Mesenchymal stem cell (in vitro differentiated cells and primary cell): ENCODE measurements around the gene CNNM2. TPM values are rescaled to one million over a fixed set of nuclear protein-coding genes. Genes with fewer than 3 reads are reported as not detected.

Experiments
- DNase-seq: peaks from one replicate; pipeline ENCODE4 v3.0.0-alpha.2; 2013
- H2AFZ ChIP-seq: one replicate; pipeline ENCODE4 v1.6.1; 2013; ENCODE audit warnings: low read depth, mild to moderate bottlenecking, control low read depth, inconsistent platforms, low read length, moderate library complexity
- H2AK5ac ChIP-seq: 2 replicates; pipeline ENCODE4 v1.6.1; 2013; ENCODE audit warnings: low read length, moderate library complexity, mild to moderate bottlenecking, inconsistent platforms; ENCODE audit not compliant: severe bottlenecking
- H2BK120ac ChIP-seq: one replicate; pipeline ENCODE4 v1.6.1; 2013; ENCODE audit warnings: low read depth, mild to moderate bottlenecking, inconsistent platforms, low read length, moderate library complexity
- H2BK12ac ChIP-seq, 2 experiments: one replicate each; pipeline ENCODE4 v1.6.1; 2013; ENCODE audit warnings: inconsistent platforms in 2 of 2, low read length in 2 of 2, mild to moderate bottlenecking in 2 of 2, moderate library complexity in 2 of 2, control low read depth in 1 of 2
- H2BK15ac ChIP-seq: one replicate; pipeline ENCODE4 v1.6.1; 2013; ENCODE audit warnings: mild to moderate bottlenecking, low read depth, inconsistent platforms; ENCODE audit not compliant: poor library complexity, severe bottlenecking
- H2BK5ac ChIP-seq: 2 replicates; pipeline ENCODE4 v1.6.1; 2013; ENCODE audit warnings: low read depth, mild to moderate bottlenecking, low read length, control low read depth, inconsistent platforms; ENCODE audit not compliant: poor library complexity, severe bottlenecking
- H3K14ac ChIP-seq, 2 experiments: one replicate each; pipeline ENCODE4 v1.6.1; 2013; ENCODE audit warnings: inconsistent platforms in 2 of 2, low read length in 2 of 2, control low read depth in 1 of 2, mild to moderate bottlenecking in 1 of 2, moderate library complexity in 1 of 2
- H3K18ac ChIP-seq, 2 experiments: one replicate each; pipeline ENCODE4 v1.6.1; 2013; ENCODE audit warnings: inconsistent platforms in 2 of 2, low read length in 2 of 2, control low read depth in 1 of 2, low read depth in 1 of 2, mild to moderate bottlenecking in 1 of 2
- H3K23ac ChIP-seq, 2 experiments: one replicate each; pipeline ENCODE4 v1.6.1; 2013; ENCODE audit warnings: inconsistent platforms in 2 of 2, low read length in 2 of 2, mild to moderate bottlenecking in 2 of 2, moderate library complexity in 2 of 2, control low read depth in 1 of 2
- H3K27ac ChIP-seq: 2 replicates; pipeline ENCODE4 v1.5.1; 2013; ENCODE audit warnings: mild to moderate bottlenecking, moderate library complexity, low read length, control low read depth, inconsistent platforms; ENCODE audit not compliant: poor library complexity, severe bottlenecking
- H3K27me3 ChIP-seq, 2 experiments: 2 replicates each; pipeline versions ENCODE4 v1.6.1 to v1.7.0; 2013; ENCODE audit warnings: low read length in 2 of 2, mild to moderate bottlenecking in 2 of 2, moderate library complexity in 2 of 2, control low read depth in 1 of 2, inconsistent platforms in 1 of 2; ENCODE audit not compliant: control insufficient read depth in 1 of 2, insufficient read depth in 1 of 2
- H3K36me3 ChIP-seq, 2 experiments: 2 replicates each; pipeline versions ENCODE4 v1.6.1 to v1.7.0; 2013; ENCODE audit warnings: low read length in 2 of 2, control low read depth in 1 of 2, inconsistent platforms in 1 of 2, low read depth in 1 of 2, mild to moderate bottlenecking in 1 of 2; ENCODE audit not compliant: insufficient read depth in 2 of 2, control insufficient read depth in 1 of 2
- H3K4ac ChIP-seq, 2 experiments: one replicate each; pipeline ENCODE4 v1.6.1; 2013; ENCODE audit warnings: inconsistent platforms in 2 of 2, low read length in 2 of 2, mild to moderate bottlenecking in 2 of 2, moderate library complexity in 2 of 2, control low read depth in 1 of 2, low read depth in 1 of 2
- H3K4me1 ChIP-seq: 2 replicates; pipeline ENCODE4 v1.6.1; 2013; ENCODE audit warnings: low read depth, low read length, control low read depth; ENCODE audit not compliant: control insufficient read depth, insufficient read depth
- H3K4me2 ChIP-seq: 2 replicates; pipeline ENCODE4 v1.6.1; 2013; ENCODE audit warnings: low read length, mild to moderate bottlenecking, inconsistent platforms; ENCODE audit not compliant: poor library complexity, severe bottlenecking
- H3K4me3 ChIP-seq, 2 experiments: 2 replicates each; pipeline versions ENCODE4 v1.5.1 to v1.7.0; 2013; ENCODE audit warnings: low read length in 2 of 2, mild to moderate bottlenecking in 2 of 2, control low read depth in 1 of 2, low read depth in 1 of 2; ENCODE audit not compliant: insufficient read depth in 1 of 2
- H3K79me1 ChIP-seq: replicated peaks from 2 replicates; pipeline ENCODE4 v1.6.1; 2013; ENCODE audit warnings: mild to moderate bottlenecking, control low read depth, low read length, inconsistent platforms; ENCODE audit not compliant: poor library complexity, severe bottlenecking
- H3K9ac ChIP-seq: 2 replicates; pipeline ENCODE4 v1.7.0; 2013; ENCODE audit warnings: mild to moderate bottlenecking, low read length, moderate library complexity
- H3K9me3 ChIP-seq: 2 replicates; pipeline ENCODE4 v1.7.0; 2013; ENCODE audit warnings: mild to moderate bottlenecking, low read length; ENCODE audit not compliant: control insufficient read depth
- H4K8ac ChIP-seq: one replicate; pipeline ENCODE4 v1.6.1; 2013; ENCODE audit warnings: inconsistent platforms, mild to moderate bottlenecking, low read length, moderate library complexity
- H4K91ac ChIP-seq: one replicate; pipeline ENCODE4 v1.6.1; 2013; ENCODE audit warnings: mild to moderate bottlenecking, low read length, inconsistent platforms
- WGBS: methylation state at CpG from one replicate; pipeline ENCODE4 v1.1.7; 2013; ENCODE audit warnings: mixed read lengths; 5-methylcytosine and 5-hydroxymethylcytosine counted together
- polyA plus RNA-seq, 2 experiments: library from polyadenylated mRNA; stranded (reverse); fragments of 200-250 nt; gene quantifications; one replicate each; pipeline ENCODE4 v1.2.3, GENCODE V29; 2013

Gene CNNM2
- 12.4 TPM for polyA plus RNA-seq (2013, experiment 1 of 2)
- 11.7 TPM for polyA plus RNA-seq (2013, experiment 2 of 2)

- peak within 1 kb of the TSS; percentile 57 for H2BK15ac ChIP-seq
- no peak within 1 kb of the TSS for H2AK5ac ChIP-seq
- peaks cover 8 to 13% of the 10 kb centered on the region in 2 experiments for H3K27me3 ChIP-seq
- no peaks in the 10 kb centered on the region for H3K9me3 ChIP-seq
- peak within 1 kb of the TSS in 1 of 2 experiments; percentile 91 for H3K14ac ChIP-seq
- peak; percentile 100 for DNase-seq
- H2BK5ac ChIP-seq = peak within 1 kb of the TSS; percentile 1
- H3K23ac ChIP-seq = peak within 1 kb of the TSS in 1 of 2 experiments; percentile 92
- H3K27ac ChIP-seq = peak within 1 kb of the TSS; percentile 48
- under 1% methylated on average over 58 of the region's 80 CpGs for WGBS
- peak within 1 kb of the TSS in 1 of 2 experiments; percentile 70 for H2BK12ac ChIP-seq
- peak within 1 kb of the TSS; percentile 78 for H4K91ac ChIP-seq
- H4K8ac ChIP-seq = peak within 1 kb of the TSS; percentile 78
- H3K18ac ChIP-seq = peak within 1 kb of the TSS; percentile 74 to 97
- peak within 1 kb of the TSS; percentile 90 for H3K9ac ChIP-seq
- H3K36me3 ChIP-seq = no peaks in the 10 kb centered on the region
- H2AFZ ChIP-seq = peak within 1 kb of the TSS; percentile 74
- H3K79me1 ChIP-seq = peaks cover 9% of the 10 kb centered on the region
- peaks cover 14% of the 10 kb centered on the region for H3K4me1 ChIP-seq
- H3K4me2 ChIP-seq = peak within 1 kb of the TSS; percentile 96
- H2BK120ac ChIP-seq = peak within 1 kb of the TSS; percentile 44
- peak within 1 kb of the TSS; percentile 87 to 93 for H3K4me3 ChIP-seq
- H3K4ac ChIP-seq = peak within 1 kb of the TSS; percentile 9 to 90
Observed at GRCh38 chr10:102917962-102918816, at the start of gene CNNM2. Gene CNNM2 (plus strand): TSS chr10:102918294. CDS start chr10:102918481, 187 bp downstream.

GRCh38 chr10:102868911-102869257 is 49.2 kb upstream of the CNNM2 start:
- Histone ChIP-seq H3K36me3 (peaks cover 0 to 8% of the 10 kb centered on the region in 2 experiments), H3K4ac (no peak overlapping the region), H3K4me2 (peak overlapping the region; percentile 95), H3K27ac (no peak overlapping the region), H4K91ac (no peak overlapping the region), H2AK5ac (no peak overlapping the region), H3K23ac (no peak overlapping the region), H3K9me3 (no peaks in the 10 kb centered on the region), H2BK12ac (no peak overlapping the region), H2BK120ac (no peak overlapping the region), H4K8ac (no peak overlapping the region), H3K79me1 (no peaks in the 10 kb centered on the region), H2BK15ac (no peak overlapping the region), H3K4me1 (peaks cover 5% of the 10 kb centered on the region), H2BK5ac (no peak overlapping the region), H3K18ac (no peak overlapping the region), H3K4me3 (peak overlapping the region in 1 of 2 experiments; percentile 78), H3K9ac (peak overlapping the region; percentile 81), H2AFZ (peak overlapping the region; percentile 72), H3K27me3 (no peaks in the 10 kb centered on the region), H3K14ac (no peak overlapping the region)
- peak; percentile 29 for DNase-seq
- 4% methylated on average over 2 of the region's 5 CpGs for WGBS

GRCh38 chr10:102869258-102870198 is 48.6 kb upstream of the CNNM2 start, which contains the start of gene AS3MT:
Gene AS3MT (plus strand): TSS chr10:102869470. CDS start chr10:102869593, 123 bp downstream.
- Histone ChIP-seq H2BK5ac (no peak within 1 kb of the TSS), H3K36me3 (peaks cover 0 to 4% of the 10 kb centered on the region in 2 experiments), H3K18ac (peak within 1 kb of the TSS; percentile 29 to 91), H3K79me1 (no peaks in the 10 kb centered on the region), H3K4me2 (peak within 1 kb of the TSS; percentile 95), H3K14ac (peak within 1 kb of the TSS in 1 of 2 experiments; percentile 29), H3K9me3 (no peaks in the 10 kb centered on the region), H3K4me3 (peak within 1 kb of the TSS; percentile 56 to 78), H3K23ac (no peak within 1 kb of the TSS), H2BK120ac (peak within 1 kb of the TSS; percentile 15), H4K91ac (peak within 1 kb of the TSS; percentile 19), H3K4me1 (peaks cover 5% of the 10 kb centered on the region), H3K4ac (peak within 1 kb of the TSS in 1 of 2 experiments; percentile 8), H4K8ac (peak within 1 kb of the TSS; percentile 71), H3K27me3 (no peaks in the 10 kb centered on the region), H2AK5ac (no peak within 1 kb of the TSS), H3K27ac (no peak within 1 kb of the TSS), H2AFZ (peak within 1 kb of the TSS; percentile 72), H3K9ac (peak within 1 kb of the TSS; percentile 81), H2BK12ac (peak within 1 kb of the TSS in 1 of 2 experiments; percentile 93), H2BK15ac (no peak within 1 kb of the TSS)
- WGBS = 11% methylated on average over 53 of the region's 63 CpGs
- peak; percentile 43 for DNase-seq
